K562 (cell line): Measurements from ENCODE around the gene EFNA2. TPM values are rescaled to one million over a fixed set of nuclear protein-coding genes. Genes with fewer than 3 reads are reported as not detected.

ENCODE experiments used
- BCOR ChIP-seq: fragments of 450-650 bp; IDR thresholded peaks from 2 replicates; pipeline ENCODE4 v1.6.1; 2016
- CBFA2T2 ChIP-seq: fragments of 450-650 bp; conservative IDR thresholded peaks from 2 replicates; pipeline ENCODE4 v1.6.1; 2017; ENCODE audit warnings: mild to moderate bottlenecking
- CREB1 ChIP-seq, 2 experiments: sonication (generic) in 1 of 2; formaldehyde crosslinking in 1 of 2; IDR thresholded peaks; 2 replicates each; pipeline versions ENCODE4 v1.6.1 to v1.8.0; 2012 to 2022; ENCODE audit warnings: inconsistent platforms in 1 of 2, mild to moderate bottlenecking in 1 of 2, missing genetic modification reagents in 1 of 2, moderate library complexity in 1 of 2
- DNMT1 ChIP-seq: fragments of 450-650 bp; IDR thresholded peaks from 2 replicates; pipeline ENCODE4 v1.6.1; 2016; ENCODE audit warnings: antibody characterized with exemption, mild to moderate bottlenecking
- DPF2 ChIP-seq: fragments of 450-650 bp; IDR thresholded peaks from 2 replicates; pipeline ENCODE4 v1.6.1; 2016
- EP300 ChIP-seq: IDR thresholded peaks from 2 replicates; pipeline ENCODE4 v1.6.1; 2012; ENCODE audit warnings: low read length, improper control_type of control experiment
- FOXA1 ChIP-seq: fragments of 450-650 bp; IDR thresholded peaks from 2 replicates; pipeline ENCODE4 v1.6.1; 2016; ENCODE audit warnings: mild to moderate bottlenecking, borderline replicate concordance
- HDGF ChIP-seq: fragments of 450-650 bp; IDR thresholded peaks from 2 replicates; pipeline ENCODE4 v1.6.1; 2016
- KDM1A ChIP-seq, 2 experiments: fragments of 450-650 bp; IDR thresholded peaks; 2 replicates each; pipeline ENCODE4 v1.6.1; 2016; ENCODE audit warnings: mild to moderate bottlenecking in 2 of 2
- MAZ ChIP-seq, 2 experiments: fragments of 450-650 bp in 1 of 2; sonication (generic) in 1 of 2; formaldehyde crosslinking; IDR thresholded peaks in 1 of 2; conservative IDR thresholded peaks in 1 of 2; 2 replicates each; pipeline versions ENCODE4 v1.4.0 to v1.5.0; 2020; ENCODE audit warnings: mild to moderate bottlenecking in 1 of 2, missing genetic modification reagents in 1 of 2
- NCOA1 ChIP-seq: fragments of 450-650 bp; IDR thresholded peaks from 2 replicates; pipeline ENCODE4 v1.6.1; 2016; ENCODE audit warnings: low read depth
- SMARCB1 ChIP-seq: IDR thresholded peaks from 2 replicates; pipeline ENCODE4 v1.6.1; 2011; ENCODE audit warnings: improper control_type of control experiment, low read depth; ENCODE audit not compliant: insufficient read length
- ZNF324 ChIP-seq: fragments of 250-450 bp; sonication (Bioruptor Pico); IDR thresholded peaks from 2 replicates; pipeline ENCODE4 v1.4.0; 2020; ENCODE audit warnings: mild to moderate bottlenecking
- ZNF77 ChIP-seq: fragments of 250-450 bp; sonication (Bioruptor Pico); IDR thresholded peaks from 2 replicates; pipeline ENCODE4 v1.5.0; 2020
- ZNF830 ChIP-seq: fragments of 250-450 bp; sonication (Bioruptor Pico); IDR thresholded peaks from 2 replicates; pipeline ENCODE4 v1.5.0; 2021; ENCODE audit warnings: mild to moderate bottlenecking
- polyA plus RNA-seq, 8 experiments: library from polyadenylated mRNA; depleted of rRNA in 4 of 8; stranded (reverse) in 5 of 8; unstranded in 3 of 8; fragments of >200 nt; fragmentation: Nextera tagmentation in 2 of 8; fragmentation: Illumina TruSeq in 1 of 8; extraction: Ambion mirVana in 2 of 8; extraction: Trizol in 1 of 8; gene quantifications; 2 replicates each; pipeline versions ENCODE4 v1.2.1 to v1.2.3, GENCODE V29; 2011 to 2014; ENCODE audit warnings: inconsistent platforms in 1 of 8, missing spikeins in 1 of 8
- total RNA-seq, 7 experiments: library from RNA; depleted of rRNA in 6 of 7; stranded (reverse); fragments of >200 nt in 6 of 7; fragmentation: Illumina TruSeq in 2 of 7; extraction: Trizol in 2 of 7; gene quantifications; 2 replicates each; pipeline versions ENCODE4 v1.2.1 to v1.2.3, GENCODE V29; 2011 to 2021; ENCODE audit warnings: low replicate concordance in 1 of 7
- TF ChIP-seq, protein P1 (sequence below): sonication (generic); formaldehyde crosslinking; IDR thresholded peaks from 2 replicates; pipeline ENCODE4 v1.8.1; 2023; ENCODE audit warnings: mild to moderate bottlenecking, missing genetic modification reagents
- TF ChIP-seq, protein P2 (sequence below): fragments of 450-650 bp; conservative IDR thresholded peaks from 2 replicates; pipeline ENCODE4 v1.6.1; 2016; ENCODE audit warnings: missing genetic modification characterization, low read depth, mild to moderate bottlenecking, control low read depth, missing compliant biosample characterization
- TF ChIP-seq, protein P3 (sequence below): fragments of 450-650 bp; IDR thresholded peaks from 2 replicates; pipeline ENCODE4 v1.6.1; 2016; ENCODE audit warnings: antibody characterized with exemption
- TF ChIP-seq, protein P4 (sequence below): fragments of 250-450 bp; sonication (Bioruptor Pico); IDR thresholded peaks from 2 replicates; pipeline ENCODE4 v1.8.0; 2022; ENCODE audit warnings: inconsistent platforms, mild to moderate bottlenecking, moderate library complexity, borderline replicate concordance
- TF ChIP-seq, protein P5 (sequence below): IDR thresholded peaks from 3 replicates; pipeline ENCODE4 v1.6.1; 2011; ENCODE audit warnings: borderline replicate concordance, mild to moderate bottlenecking; ENCODE audit not compliant: insufficient read length, insufficient read depth
- TF ChIP-seq, protein P6 (sequence below): fragments of 250-450 bp; sonication (Bioruptor Pico); IDR thresholded peaks from 2 replicates; pipeline ENCODE4 v1.6.1; 2021; ENCODE audit warnings: mild to moderate bottlenecking

EFNA2 gene
- total and polyA plus RNA-seq, 9 of the 15 experiments (the other 6 are each of a cell fraction or from before 2014, with no cell fraction given) = 0.11 to 0.44 (median 0.15) TPM; not detected in 6

DNA sequence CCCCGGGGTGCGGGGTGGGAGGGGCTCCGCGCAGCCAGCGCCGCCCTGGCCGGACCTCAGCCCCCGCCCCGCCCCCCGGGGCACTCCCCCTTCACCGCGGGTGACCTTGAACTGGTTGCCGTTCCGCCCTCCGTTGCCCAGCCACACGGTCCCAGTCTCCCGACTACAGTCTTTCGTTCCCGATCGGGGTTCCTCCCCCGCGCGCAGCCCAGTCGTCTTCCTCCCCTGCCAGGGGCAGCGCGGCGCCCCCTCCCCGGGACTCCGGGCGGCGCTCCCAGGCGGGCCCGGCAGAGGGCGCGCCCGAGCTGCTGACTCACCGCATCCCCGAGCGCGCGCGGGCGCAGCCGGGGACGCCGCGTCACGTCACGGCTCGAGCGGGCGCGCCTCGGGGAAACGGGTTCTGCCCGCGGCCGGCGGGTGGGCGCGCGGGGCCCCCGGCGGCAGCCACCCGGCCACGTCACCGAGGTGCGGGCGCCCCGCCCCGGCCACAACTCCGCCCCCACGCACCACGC, 36.8 kb upstream of the EFNA2 start (continued):
- no peak for TF ChIP-seq ZNF77
- no peak for TF ChIP-seq BCOR
- TF ChIP-seq, protein P1, sequence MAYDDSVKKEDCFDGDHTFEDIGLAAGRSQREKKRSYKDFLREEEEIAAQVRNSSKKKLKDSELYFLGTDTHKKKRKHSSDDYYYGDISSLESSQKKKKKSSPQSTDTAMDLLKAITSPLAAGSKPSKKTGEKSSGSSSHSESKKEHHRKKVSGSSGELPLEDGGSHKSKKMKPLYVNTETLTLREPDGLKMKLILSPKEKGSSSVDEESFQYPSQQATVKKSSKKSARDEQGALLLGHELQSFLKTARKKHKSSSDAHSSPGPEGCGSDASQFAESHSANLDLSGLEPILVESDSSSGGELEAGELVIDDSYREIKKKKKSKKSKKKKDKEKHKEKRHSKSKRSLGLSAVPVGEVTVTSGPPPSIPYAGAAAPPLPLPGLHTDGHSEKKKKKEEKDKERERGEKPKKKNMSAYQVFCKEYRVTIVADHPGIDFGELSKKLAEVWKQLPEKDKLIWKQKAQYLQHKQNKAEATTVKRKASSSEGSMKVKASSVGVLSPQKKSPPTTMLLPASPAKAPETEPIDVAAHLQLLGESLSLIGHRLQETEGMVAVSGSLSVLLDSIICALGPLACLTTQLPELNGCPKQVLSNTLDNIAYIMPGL (CRISPR knock-in tag) = 0 out of 2 replicates have a peak, but pooled peaks have one; percentile 88
- TF ChIP-seq EP300 = no peak
- no peak for TF ChIP-seq HDGF
- no peak for TF ChIP-seq ZNF324
- TF ChIP-seq, protein P2, sequence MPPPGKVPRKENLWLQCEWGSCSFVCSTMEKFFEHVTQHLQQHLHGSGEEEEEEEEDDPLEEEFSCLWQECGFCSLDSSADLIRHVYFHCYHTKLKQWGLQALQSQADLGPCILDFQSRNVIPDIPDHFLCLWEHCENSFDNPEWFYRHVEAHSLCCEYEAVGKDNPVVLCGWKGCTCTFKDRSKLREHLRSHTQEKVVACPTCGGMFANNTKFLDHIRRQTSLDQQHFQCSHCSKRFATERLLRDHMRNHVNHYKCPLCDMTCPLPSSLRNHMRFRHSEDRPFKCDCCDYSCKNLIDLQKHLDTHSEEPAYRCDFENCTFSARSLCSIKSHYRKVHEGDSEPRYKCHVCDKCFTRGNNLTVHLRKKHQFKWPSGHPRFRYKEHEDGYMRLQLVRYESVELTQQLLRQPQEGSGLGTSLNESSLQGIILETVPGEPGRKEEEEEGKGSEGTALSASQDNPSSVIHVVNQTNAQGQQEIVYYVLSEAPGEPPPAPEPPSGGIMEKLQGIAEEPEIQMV (tag) = no peak
- TF ChIP-seq SMARCB1 = no peak
- no peak for TF ChIP-seq CBFA2T2
- no peak for TF ChIP-seq KDM1A (IDR thresholded peaks at IDR 0.05)
- peak; percentile 15 for TF ChIP-seq CREB1 (IDR thresholded peaks at IDR 0.05)
- TF ChIP-seq CREB1 (CRISPR knock-in tag; IDR thresholded peaks at IDR 0.05) = no peak; the same call in 1 of the 2 replicates
- TF ChIP-seq, protein P3, sequence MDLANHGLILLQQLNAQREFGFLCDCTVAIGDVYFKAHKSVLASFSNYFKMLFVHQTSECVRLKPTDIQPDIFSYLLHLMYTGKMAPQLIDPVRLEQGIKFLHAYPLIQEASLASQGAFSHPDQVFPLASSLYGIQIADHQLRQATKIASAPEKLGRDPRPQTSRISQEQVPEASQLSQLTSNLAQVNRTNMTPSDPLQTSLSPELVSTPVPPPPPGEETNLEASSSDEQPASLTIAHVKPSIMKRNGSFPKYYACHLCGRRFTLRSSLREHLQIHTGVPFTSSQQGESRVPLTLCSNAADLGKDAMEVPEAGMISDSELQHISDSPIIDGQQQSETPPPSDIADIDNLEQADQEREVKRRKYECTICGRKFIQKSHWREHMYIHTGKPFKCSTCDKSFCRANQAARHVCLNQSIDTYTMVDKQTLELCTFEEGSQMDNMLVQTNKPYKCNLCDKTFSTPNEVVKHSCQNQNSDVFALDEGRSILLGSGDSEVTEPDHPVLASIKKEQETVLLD = 0 out of 2 replicates have a peak, but pooled peaks have one; percentile 61
- no peak for TF ChIP-seq ZNF830 (CRISPR knock-in tag)
- no peak for TF ChIP-seq DPF2
- peak; percentile 49 to 85 for TF ChIP-seq MAZ (CRISPR knock-in tag; conservative IDR thresholded peaks at IDR 0.05 in 1 of 2, IDR thresholded peaks at IDR 0.05 in 1 of 2)
- TF ChIP-seq, protein P4, sequence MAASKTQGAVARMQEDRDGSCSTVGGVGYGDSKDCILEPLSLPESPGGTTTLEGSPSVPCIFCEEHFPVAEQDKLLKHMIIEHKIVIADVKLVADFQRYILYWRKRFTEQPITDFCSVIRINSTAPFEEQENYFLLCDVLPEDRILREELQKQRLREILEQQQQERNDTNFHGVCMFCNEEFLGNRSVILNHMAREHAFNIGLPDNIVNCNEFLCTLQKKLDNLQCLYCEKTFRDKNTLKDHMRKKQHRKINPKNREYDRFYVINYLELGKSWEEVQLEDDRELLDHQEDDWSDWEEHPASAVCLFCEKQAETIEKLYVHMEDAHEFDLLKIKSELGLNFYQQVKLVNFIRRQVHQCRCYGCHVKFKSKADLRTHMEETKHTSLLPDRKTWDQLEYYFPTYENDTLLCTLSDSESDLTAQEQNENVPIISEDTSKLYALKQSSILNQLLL (CRISPR knock-in tag) = no peak
- TF ChIP-seq DNMT1 = no peak
- no peak for TF ChIP-seq NCOA1
- TF ChIP-seq, protein P5, sequence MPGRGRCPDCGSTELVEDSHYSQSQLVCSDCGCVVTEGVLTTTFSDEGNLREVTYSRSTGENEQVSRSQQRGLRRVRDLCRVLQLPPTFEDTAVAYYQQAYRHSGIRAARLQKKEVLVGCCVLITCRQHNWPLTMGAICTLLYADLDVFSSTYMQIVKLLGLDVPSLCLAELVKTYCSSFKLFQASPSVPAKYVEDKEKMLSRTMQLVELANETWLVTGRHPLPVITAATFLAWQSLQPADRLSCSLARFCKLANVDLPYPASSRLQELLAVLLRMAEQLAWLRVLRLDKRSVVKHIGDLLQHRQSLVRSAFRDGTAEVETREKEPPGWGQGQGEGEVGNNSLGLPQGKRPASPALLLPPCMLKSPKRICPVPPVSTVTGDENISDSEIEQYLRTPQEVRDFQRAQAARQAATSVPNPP = no peak
- TF ChIP-seq, protein P6, sequence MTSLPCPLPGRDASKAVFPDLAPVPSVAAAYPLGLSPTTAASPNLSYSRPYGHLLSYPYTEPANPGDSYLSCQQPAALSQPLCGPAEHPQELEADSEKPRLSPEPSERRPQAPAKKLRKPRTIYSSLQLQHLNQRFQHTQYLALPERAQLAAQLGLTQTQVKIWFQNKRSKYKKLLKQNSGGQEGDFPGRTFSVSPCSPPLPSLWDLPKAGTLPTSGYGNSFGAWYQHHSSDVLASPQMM (CRISPR knock-in tag) = no peak
- TF ChIP-seq FOXA1 = no peak
